Esophagus muscularis mucosa (tissue), 4 donors: ENCODE results near the gene ZFAND6.
"Not testable (repeated sequence)": the region's sequence is repeated elsewhere in the genome, so short reads cannot be mapped to it uniquely, and the experiment has no call there.

ENCODE experiments used
- EP300 ChIP-seq: sonication (generic); formaldehyde crosslinking; IDR thresholded peaks from one replicate; pipeline ENCODE4 v1.6.1; 2017; ENCODE audit warnings: antibody characterized with exemption
- POLR2A ChIP-seq: fragments of 450-650 bp; IDR thresholded peaks from one replicate; pipeline ENCODE4 v1.6.1; 2017; ENCODE audit warnings: antibody characterized with exemption, moderate library complexity, mild to moderate bottlenecking, low read depth
- POLR2AphosphoS5 ChIP-seq, 2 donors: sonication (generic); formaldehyde crosslinking; IDR thresholded peaks; one replicate each; pipeline ENCODE4 v1.6.1; 2017; ENCODE audit warnings: antibody characterized with exemption in 2 of 2
- TF ChIP-seq, protein P1 (sequence below), 3 experiments: fragments of 200-600 bp in 2 of 3; fragments of 450-650 bp in 1 of 3; sonication (generic) in 2 of 3; IDR thresholded peaks; one replicate each; pipeline ENCODE4 v1.5.1; 2017 to 2019; ENCODE audit warnings: antibody characterized with exemption in 3 of 3, mild to moderate bottlenecking in 2 of 3, moderate library complexity in 1 of 3

DNA sequence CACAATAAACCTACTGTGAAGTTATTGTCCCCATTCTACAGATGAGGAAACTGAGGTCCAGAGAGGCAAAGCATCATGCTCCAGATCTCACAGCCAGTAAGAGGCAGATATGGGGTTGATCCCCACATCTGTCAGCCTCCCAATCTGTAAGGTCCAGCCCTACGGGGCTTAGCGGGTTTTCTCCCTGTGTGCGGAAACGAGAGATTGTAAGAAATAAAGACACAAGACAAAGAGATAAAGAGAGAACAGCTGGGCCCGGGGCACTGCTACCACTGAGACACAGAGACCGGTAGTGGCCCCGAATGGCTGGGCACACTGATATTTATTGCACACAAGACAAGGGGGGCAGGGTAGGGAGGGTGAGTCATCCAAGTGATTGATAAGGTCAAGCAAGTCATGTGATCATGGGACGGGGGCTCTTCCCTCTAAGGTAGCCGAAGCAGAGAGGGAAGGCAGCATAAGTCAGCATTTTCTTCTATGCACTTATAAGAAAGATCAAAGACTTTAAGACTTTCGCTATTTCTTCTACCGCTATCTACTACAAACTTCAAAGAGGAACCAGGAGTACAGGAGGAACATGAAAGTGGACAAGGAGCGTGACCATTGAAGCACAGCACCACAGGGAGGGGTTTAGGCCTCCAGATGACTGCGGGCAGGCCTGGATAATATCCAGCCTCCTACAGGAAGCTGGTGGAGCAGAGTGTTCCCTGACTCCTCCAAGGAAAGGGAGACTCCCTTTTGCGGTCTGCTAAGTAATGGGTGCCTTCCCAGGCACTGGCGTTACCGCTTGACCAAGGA lies 96.1 kb downstream of the ZFAND6 start:
- TF ChIP-seq, protein P1, sequence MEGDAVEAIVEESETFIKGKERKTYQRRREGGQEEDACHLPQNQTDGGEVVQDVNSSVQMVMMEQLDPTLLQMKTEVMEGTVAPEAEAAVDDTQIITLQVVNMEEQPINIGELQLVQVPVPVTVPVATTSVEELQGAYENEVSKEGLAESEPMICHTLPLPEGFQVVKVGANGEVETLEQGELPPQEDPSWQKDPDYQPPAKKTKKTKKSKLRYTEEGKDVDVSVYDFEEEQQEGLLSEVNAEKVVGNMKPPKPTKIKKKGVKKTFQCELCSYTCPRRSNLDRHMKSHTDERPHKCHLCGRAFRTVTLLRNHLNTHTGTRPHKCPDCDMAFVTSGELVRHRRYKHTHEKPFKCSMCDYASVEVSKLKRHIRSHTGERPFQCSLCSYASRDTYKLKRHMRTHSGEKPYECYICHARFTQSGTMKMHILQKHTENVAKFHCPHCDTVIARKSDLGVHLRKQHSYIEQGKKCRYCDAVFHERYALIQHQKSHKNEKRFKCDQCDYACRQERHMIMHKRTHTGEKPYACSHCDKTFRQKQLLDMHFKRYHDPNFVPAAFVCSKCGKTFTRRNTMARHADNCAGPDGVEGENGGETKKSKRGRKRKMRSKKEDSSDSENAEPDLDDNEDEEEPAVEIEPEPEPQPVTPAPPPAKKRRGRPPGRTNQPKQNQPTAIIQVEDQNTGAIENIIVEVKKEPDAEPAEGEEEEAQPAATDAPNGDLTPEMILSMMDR (IDR thresholded peaks at IDR 0.05), result not testable (repeated sequence)
- TF ChIP-seq EP300; POLR2A; POLR2AphosphoS5 (IDR thresholded peaks at IDR 0.05): not testable (repeated sequence)
